Stomach (tissue), 9 donors: ENCODE data around the gene ANKRD44. TPM values are rescaled to one million over a fixed set of nuclear protein-coding genes. Genes with fewer than 3 reads are reported as not detected.

Experiments
- DNase-seq, 2 donors: peaks; one replicate each; pipeline versions ENCODE4 v3.0.0 to v3.0.0-alpha.2; 2013 to 2019
- H3K27ac ChIP-seq, 5 donors: fragments of 200-600 bp in 4 of 5; sonication (generic) in 4 of 5; one replicate each; pipeline ENCODE4 v1.5.1; 2013 to 2019; ENCODE audit warnings: mild to moderate bottlenecking in 1 of 5, moderate library complexity in 1 of 5
- H3K27me3 ChIP-seq, 3 donors: fragments of 200-600 bp; sonication (generic); one replicate each; pipeline ENCODE4 v1.5.1; 2017 to 2019; ENCODE audit warnings: mixed run types in 1 of 3
- H3K36me3 ChIP-seq, 4 donors: fragments of 200-600 bp; sonication (generic); 1 replicate in 3 of 4; 2 replicates in 1 of 4; pipeline ENCODE4 v1.5.1; 2016 to 2019
- H3K4me1 ChIP-seq, 4 donors: fragments of 200-600 bp; sonication (generic); one replicate each; pipeline ENCODE4 v1.5.1; 2016 to 2019
- H3K4me3 ChIP-seq, 4 donors: fragments of 200-600 bp; sonication (generic) in 3 of 4; one replicate each; pipeline ENCODE4 v1.5.1; 2016 to 2019; ENCODE audit warnings: mild to moderate bottlenecking in 1 of 4
- H3K9me3 ChIP-seq, 4 donors: fragments of 200-600 bp; sonication (generic); one replicate each; pipeline ENCODE4 v1.5.1; 2016 to 2019
- CTCF ChIP-seq, 7 experiments: fragments of 450-650 bp in 4 of 7; fragments of 200-600 bp in 3 of 7; sonication (generic) in 3 of 7; IDR thresholded peaks; one replicate each; pipeline ENCODE4 v1.5.1; 2016 to 2019; ENCODE audit warnings: antibody characterized with exemption in 7 of 7, control low read depth in 2 of 7, mild to moderate bottlenecking in 1 of 7
- EP300 ChIP-seq: sonication (generic); formaldehyde crosslinking; IDR thresholded peaks from one replicate; pipeline ENCODE4 v1.6.1; 2017; ENCODE audit warnings: antibody characterized with exemption
- POLR2A ChIP-seq, 4 donors: fragments of 450-650 bp; IDR thresholded peaks; one replicate each; pipeline ENCODE4 v1.6.1; 2016; ENCODE audit warnings: antibody characterized with exemption in 4 of 4, control low read depth in 2 of 4, mild to moderate bottlenecking in 1 of 4, moderate library complexity in 1 of 4
- POLR2AphosphoS5 ChIP-seq, 3 donors: sonication (generic); formaldehyde crosslinking; IDR thresholded peaks; one replicate each; pipeline ENCODE4 v1.6.1; 2016; ENCODE audit warnings: antibody characterized with exemption in 3 of 3
- WGBS, 5 donors: extraction: QIAGEN DNeasy Blood & Tissue Kit in 3 of 5; methylation state at CpG; one replicate each; pipeline versions ENCODE4 v1.1.5 to v1.1.7; 2013 to 2018; 5-methylcytosine and 5-hydroxymethylcytosine counted together
- intact Hi-C: fragments of 100-400 bp; cut with DNase I; formaldehyde crosslinking; loops from one replicate; pipeline ENCODE4 v1.15.1; 2023; ENCODE audit warnings: low total_unique reads
- polyA plus RNA-seq, 3 donors: library from polyadenylated mRNA; stranded (reverse); fragments of 200-250 nt; gene quantifications; one replicate each; pipeline ENCODE4 v1.2.3, GENCODE V29; 2013
- total RNA-seq, 5 donors: library from RNA; depleted of rRNA; stranded (reverse); fragments of >200 nt; gene quantifications; one replicate each; pipeline versions ENCODE4 v1.1.0 to v1.2.3, GENCODE V29; 2014 to 2016
- donor health status: healthy with polysubstance abuse.
- donor health status: Bipolar disorder and iron deficiency.
- donor health status: healthy.

The ANKRD44 gene
- total and polyA plus RNA-seq, 8 donors, result 1.2 to 58.4 (median 7.0) TPM

DNA sequence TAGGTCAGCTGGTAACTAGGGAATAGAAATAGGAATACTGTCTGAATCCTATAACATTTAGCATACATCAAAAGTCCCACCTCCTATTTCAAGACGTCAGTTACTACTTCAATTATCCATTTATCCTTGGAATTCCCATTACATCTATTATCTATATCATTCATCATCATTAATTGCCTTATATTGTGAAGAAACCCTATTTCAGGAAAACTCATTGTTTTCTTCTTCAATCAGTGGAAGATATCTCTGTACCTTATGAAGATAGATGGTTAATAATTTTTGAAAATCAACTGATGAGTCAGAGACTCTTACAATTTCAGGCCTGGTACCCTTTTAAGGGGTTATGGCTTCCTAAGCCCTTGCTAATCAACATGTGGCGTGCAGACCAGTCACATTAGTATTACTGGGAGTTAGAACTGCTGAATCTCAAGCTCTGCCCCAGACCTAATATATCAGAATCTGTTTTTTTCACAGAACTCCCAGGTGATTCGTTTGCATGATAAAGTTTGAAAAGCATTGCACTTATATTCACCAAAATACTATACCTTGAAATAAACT, 314.7 kb downstream of the ANKRD44 start:
- no peak for DNase-seq
- Histone ChIP-seq H3K9me3 (no peaks in the 10 kb centered on the region), H3K27ac (no peak overlapping the region), H3K4me3 (no peak overlapping the region), H3K4me1 (no peaks in the 10 kb centered on the region), H3K27me3 (no peaks in the 10 kb centered on the region), H3K36me3 (peaks cover 16 to 72% (median 70%) of the 10 kb centered on the region in 4 donors)
- TF ChIP-seq POLR2A (IDR thresholded peaks at IDR 0.05) (no peak), POLR2AphosphoS5 (IDR thresholded peaks at IDR 0.05) (no peak), CTCF (IDR thresholded peaks at IDR 0.05) (no peak), EP300 (no peak)
- WGBS, 5 donors, result 88 to 95% (median 92%) methylated on average over 3 of the region's 3 CpGs
- intact Hi-C loops, result no loop called here

GRCh38 chr2:196994764-196995163, 315.8 kb downstream of the ANKRD44 start:
- Histone ChIP-seq H3K4me3 (no peak overlapping the region), H3K27me3 (no peaks in the 10 kb centered on the region), H3K9me3 (no peaks in the 10 kb centered on the region), H3K27ac (no peak overlapping the region), H3K36me3 (peaks cover 16 to 67% (median 63%) of the 10 kb centered on the region in 4 donors), H3K4me1 (no peaks in the 10 kb centered on the region)
- WGBS, 5 donors, result 79 to 88% (median 85%) methylated on average over 4 of the region's 4 CpGs
- intact Hi-C loops, result no loop called here
- no peak for DNase-seq
- TF ChIP-seq POLR2AphosphoS5 (IDR thresholded peaks at IDR 0.05) (no peak), POLR2A (IDR thresholded peaks at IDR 0.05) (no peak), CTCF (IDR thresholded peaks at IDR 0.05) (no peak), EP300 (no peak)

DNA sequence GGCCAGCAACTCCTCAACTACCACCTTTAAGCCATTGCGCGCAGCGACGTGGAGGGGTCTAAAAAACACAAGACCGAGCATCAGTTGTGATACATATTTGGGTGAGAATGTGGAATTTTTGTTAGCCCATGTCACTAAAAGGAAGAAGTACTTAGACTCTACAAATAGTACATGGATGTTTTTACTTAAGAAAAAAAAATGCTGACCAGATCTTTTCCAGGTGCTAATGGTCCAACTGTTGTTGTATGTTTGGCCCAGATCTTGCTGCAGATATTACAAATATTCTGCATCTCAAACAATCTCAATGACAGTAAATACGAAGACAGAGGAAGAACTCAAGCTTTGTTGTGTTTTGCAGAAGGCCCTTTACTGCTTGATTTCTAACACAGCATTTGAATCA, 317.0 kb downstream of the ANKRD44 start:
- H3K4me3 ChIP-seq, result no peak overlapping the region
- H3K27me3 ChIP-seq, result no peaks in the 10 kb centered on the region
- H3K36me3 ChIP-seq, result peaks cover 16 to 63% (median 55%) of the 10 kb centered on the region in 4 donors
- 93 to 98% (median 97%) methylated on average over 6 of the region's 6 CpGs for WGBS, 5 donors
- TF ChIP-seq CTCF (IDR thresholded peaks at IDR 0.05) (no peak), POLR2A (IDR thresholded peaks at IDR 0.05) (no peak), POLR2AphosphoS5 (IDR thresholded peaks at IDR 0.05) (no peak), EP300 (no peak)
- H3K27ac ChIP-seq, result no peak overlapping the region
- intact Hi-C loops, result no loop called here
- H3K9me3 ChIP-seq, result no peaks in the 10 kb centered on the region
- H3K4me1 ChIP-seq, result peaks cover 0 to 3% (median 2%) of the 10 kb centered on the region in 4 donors
- no peak for DNase-seq

GRCh38 chr2:196992466-196992865, 318.1 kb downstream of the ANKRD44 start:
- no peak overlapping the region for H3K27ac ChIP-seq
- DNase-seq, result no peak
- TF ChIP-seq POLR2AphosphoS5 (IDR thresholded peaks at IDR 0.05) (no peak), POLR2A (IDR thresholded peaks at IDR 0.05) (no peak), EP300 (no peak), CTCF (IDR thresholded peaks at IDR 0.05) (no peak)

More at GRCh38 chr2:196992466-196992865, 318.1 kb downstream of the ANKRD44 start:
- Histone ChIP-seq H3K27me3 (no peaks in the 10 kb centered on the region), H3K36me3 (peaks cover 9 to 51% (median 44%) of the 10 kb centered on the region in 4 donors), H3K4me1 (peaks cover 0 to 15% (median 12%) of the 10 kb centered on the region in 4 donors), H3K4me3 (no peak overlapping the region), H3K9me3 (no peaks in the 10 kb centered on the region)
- 95 to 100% (median 96%) methylated on average over 1 of the region's 1 CpG for WGBS, 5 donors
- intact Hi-C loops, result no loop called here
